ENCODE measurements around the gene SLC28A1. TPM values are rescaled to one million over a fixed set of nuclear protein-coding genes. Genes with fewer than 3 reads are reported as not detected.

The SLC28A1 gene
- total RNA-seq, 1 experiment from 2014 or later = 0.13 TPM

DNA sequence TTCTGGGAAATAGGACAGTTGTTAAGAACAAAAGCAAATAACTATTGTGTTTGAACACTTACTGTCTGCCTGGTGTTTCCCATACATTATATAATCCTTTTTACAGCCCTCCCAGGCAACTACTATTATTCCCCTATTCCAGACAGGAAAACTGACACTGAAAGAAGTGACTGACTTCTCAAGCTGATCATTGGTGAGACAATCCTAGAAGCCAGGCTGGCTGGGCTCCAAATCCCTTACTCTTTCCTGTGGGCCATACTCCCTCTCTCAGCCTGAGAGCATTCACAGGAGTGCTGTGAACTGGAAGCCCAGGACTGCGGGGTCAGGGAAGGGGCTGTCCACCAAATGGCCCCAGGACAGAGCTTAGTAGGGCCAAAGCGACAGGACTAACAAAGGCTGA lies 58.0 kb downstream of the SLC28A1 start:
- Histone ChIP-seq H3K4me2 (ENCODE audit: insufficient read depth, insufficient read length, low read length) (no peak overlapping the region), H4K20me1 (ENCODE audit: control insufficient read depth, insufficient read depth, insufficient read length) (no peaks in the 10 kb centered on the region), H3K23ac (ENCODE audit: insufficient read length, low read depth, low read length) (no peak overlapping the region), H3K27ac (ENCODE audit: insufficient read length, low read depth, low read length) (no peak overlapping the region), H3K18ac (ENCODE audit: insufficient read length, low read depth, low read length) (no peak overlapping the region), H3K27me3 (ENCODE audit: insufficient read depth, low read length) (no peaks in the 10 kb centered on the region), H2AFZ (ENCODE audit: low read length) (no peak overlapping the region), H3K9ac (ENCODE audit: extremely low read depth, insufficient read length, low read length) (no peak overlapping the region), H3T11ph (ENCODE audit: low read length) (no peak overlapping the region), H3K14ac (ENCODE audit: insufficient read depth, low read length) (no peak overlapping the region), H3K23me2 (ENCODE audit: insufficient read length, low read depth, low read length, poor library complexity, severe bottlenecking) (no peaks in the 10 kb centered on the region), H3K79me2 (ENCODE audit: insufficient read depth, low read length) (no peaks in the 10 kb centered on the region), H2BK12ac (ENCODE audit: insufficient read length, low read depth, low read length) (no peak overlapping the region), H3K4ac (ENCODE audit: low read depth, low read length) (no peak overlapping the region), H2BK5ac (ENCODE audit: insufficient read length, low read length) (no peak overlapping the region), H2BK15ac (ENCODE audit: low read depth, low read length) (no peak overlapping the region), H3K79me1 (ENCODE audit: insufficient read depth, low read depth, low read length, poor library complexity, severe bottlenecking) (no peaks in the 10 kb centered on the region), H3K9me3 (ENCODE audit: control insufficient read depth, low read depth, low read length) (no peaks in the 10 kb centered on the region), H4K8ac (replicated peaks; ENCODE audit: insufficient read length, low read depth, low read length) (no peak overlapping the region), H2BK120ac (ENCODE audit: low read depth, low read length, poor library complexity, severe bottlenecking) (no peak overlapping the region), H4K5ac (ENCODE audit: insufficient read length, low read depth, low read length) (no peak overlapping the region), H4K91ac (ENCODE audit: insufficient read length, low read depth, low read length) (no peak overlapping the region), H3K4me1 (ENCODE audit: insufficient read depth, low read length) (no peaks in the 10 kb centered on the region), H3K56ac (ENCODE audit: insufficient read length, low read depth, low read length) (no peak overlapping the region), H2AK5ac (ENCODE audit: insufficient read length, low read length) (no peak overlapping the region), H2BK20ac (ENCODE audit: low read depth, low read length, poor library complexity, severe bottlenecking) (no peak overlapping the region)
- Mint-ChIP-seq H3K4me3 (no peak overlapping the region), H3K27me3 (ENCODE audit: low read depth) (no peaks in the 10 kb centered on the region), H3K4me1 (no peaks in the 10 kb centered on the region), H3K36me3 (ENCODE audit: insufficient read depth in 1 of 3, low read depth in 3 of 3) (no peaks in the 10 kb centered on the region), H3K27ac (no peak overlapping the region), H3K9me3 (no peaks in the 10 kb centered on the region; a peak in 1 of 5 replicates)
- WGBS (ENCODE audit: extremely low coverage, insufficient read length, low lambda C conversion rate) = no CpG with 5 or more reads among the region's 2 CpGs
- no peak for DNase-seq
- TF ChIP-seq, protein P1, sequence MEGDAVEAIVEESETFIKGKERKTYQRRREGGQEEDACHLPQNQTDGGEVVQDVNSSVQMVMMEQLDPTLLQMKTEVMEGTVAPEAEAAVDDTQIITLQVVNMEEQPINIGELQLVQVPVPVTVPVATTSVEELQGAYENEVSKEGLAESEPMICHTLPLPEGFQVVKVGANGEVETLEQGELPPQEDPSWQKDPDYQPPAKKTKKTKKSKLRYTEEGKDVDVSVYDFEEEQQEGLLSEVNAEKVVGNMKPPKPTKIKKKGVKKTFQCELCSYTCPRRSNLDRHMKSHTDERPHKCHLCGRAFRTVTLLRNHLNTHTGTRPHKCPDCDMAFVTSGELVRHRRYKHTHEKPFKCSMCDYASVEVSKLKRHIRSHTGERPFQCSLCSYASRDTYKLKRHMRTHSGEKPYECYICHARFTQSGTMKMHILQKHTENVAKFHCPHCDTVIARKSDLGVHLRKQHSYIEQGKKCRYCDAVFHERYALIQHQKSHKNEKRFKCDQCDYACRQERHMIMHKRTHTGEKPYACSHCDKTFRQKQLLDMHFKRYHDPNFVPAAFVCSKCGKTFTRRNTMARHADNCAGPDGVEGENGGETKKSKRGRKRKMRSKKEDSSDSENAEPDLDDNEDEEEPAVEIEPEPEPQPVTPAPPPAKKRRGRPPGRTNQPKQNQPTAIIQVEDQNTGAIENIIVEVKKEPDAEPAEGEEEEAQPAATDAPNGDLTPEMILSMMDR (conservative IDR thresholded peaks at IDR 0.05) = no peak

Measured in H9 (cell line).